Adrenal gland (tissue), 5 donors: ENCODE measurements around the gene PHKB.

Experiments
- CTCF ChIP-seq, 6 experiments: fragments of 450-650 bp in 4 of 6; fragments of 200-600 bp in 2 of 6; sonication (generic) in 1 of 6; IDR thresholded peaks; 1 replicate in 5 of 6; 2 replicates in 1 of 6; pipeline versions ENCODE4 v1.5.1 to v1.8.0; 2016 to 2021; ENCODE audit warnings: antibody characterized with exemption in 6 of 6, mild to moderate bottlenecking in 2 of 6, moderate library complexity in 1 of 6
- POLR2A ChIP-seq, 2 donors: fragments of 450-650 bp; IDR thresholded peaks; one replicate each; pipeline ENCODE4 v1.6.1; 2017; ENCODE audit warnings: antibody characterized with exemption in 2 of 2, mild to moderate bottlenecking in 2 of 2, moderate library complexity in 1 of 2
- donor health status: DM: no; HTN: no; CAD: no.

GRCh38 chr16:47622451-47623176, 161.5 kb downstream of the PHKB start:
- no peak for TF ChIP-seq POLR2A (IDR thresholded peaks at IDR 0.05)
- no peak for TF ChIP-seq CTCF (IDR thresholded peaks at IDR 0.05)
